GM12878 (cell line): ENCODE data around the gene IRGC. TPM values are rescaled to one million over a fixed set of nuclear protein-coding genes. Genes with fewer than 3 reads are reported as not detected.

Experiments
- ATAC-seq: fragments of 200-7000 bp; cut with Tn5 transposase; 3 replicates; pipeline ENCODE4 v1.9.1; 2020; ENCODE audit warnings: mild to moderate bottlenecking, moderate library complexity
- BruUV-seq: library from RNA; stranded (reverse); fragments of 400-500 nt; replicated peaks from 2 replicates; lab custom pipeline; 2021; lab: Mats Ljungman, UMichigan
- CTCF ChIA-PET: fragments of 300-600 bp; sonication (Branson Sonifier 250); formaldehyde crosslinking; extraction: SDS; loops from one replicate; lab custom pipeline; 2021; ENCODE audit warnings: inconsistent platforms; lab: Yijun Ruan, JAX
- POLR2A ChIA-PET: fragments of 350-600 bp; formaldehyde crosslinking; extraction: SDS; loops from one replicate; lab custom pipeline; 2021; ENCODE audit warnings: inconsistent platforms; lab: Charles Lee
- RAD21 ChIA-PET: fragments of 300-600 bp; sonication (Branson Sonifier 250); formaldehyde crosslinking; loops from one replicate; lab custom pipeline; 2023; ENCODE audit warnings: antibody characterized with exemption; ENCODE audit not compliant: unreplicated experiment; lab: Charles Lee
- SMC1A ChIA-PET: fragments of 300-600 bp; sonication (Branson Sonifier 250); formaldehyde crosslinking; loops from one replicate; lab custom pipeline; 2023; ENCODE audit not compliant: unreplicated experiment, uncharacterized antibody; lab: Charles Lee
- DNase-seq: peaks from one replicate; pipeline ENCODE4 v3.0.0-alpha.2; 2011; ENCODE audit warnings: low read depth, low spot score
- FAIRE-seq: peaks from 3 replicates; lab custom pipeline; 2011; peaks lifted over from hg19 to GRCh38; lab: Jason Lieb, UNC
- H2AFZ ChIP-seq: 2 replicates; pipeline ENCODE4 v1.6.0; 2011; ENCODE audit warnings: low read depth, low read length, control low read depth; ENCODE audit not compliant: control insufficient read depth
- H3K27ac ChIP-seq: 2 replicates; pipeline ENCODE4 v1.5.1; 2011; ENCODE audit warnings: control low read depth; ENCODE audit not compliant: control insufficient read depth, insufficient read depth
- H3K27me3 ChIP-seq, 2 experiments: replicated peaks in 1 of 2; 2 replicates each; pipeline versions ENCODE4 v1.6.0 to v1.6.1; 2011; ENCODE audit warnings: low read length in 1 of 2; ENCODE audit not compliant: control insufficient read depth in 2 of 2, insufficient read depth in 2 of 2
- H3K36me3 ChIP-seq, 2 experiments: 2 replicates each; pipeline ENCODE4 v1.5.1; 2011; ENCODE audit warnings: low read length in 1 of 2; ENCODE audit not compliant: control insufficient read depth in 2 of 2, insufficient read depth in 2 of 2
- H3K4me1 ChIP-seq: 2 replicates; pipeline ENCODE4 v1.6.1; 2011; ENCODE audit warnings: mild to moderate bottlenecking, low read length, moderate library complexity, mixed read lengths; ENCODE audit not compliant: control insufficient read depth, insufficient read depth
- H3K4me2 ChIP-seq: 2 replicates; pipeline ENCODE4 v1.6.0; 2011; ENCODE audit warnings: control low read depth; ENCODE audit not compliant: control insufficient read depth, insufficient read depth
- H3K4me3 ChIP-seq: fragments of 200-600 bp; sonication (generic); 2 replicates; pipeline ENCODE4 v1.5.1; 2016
- H3K79me2 ChIP-seq: 2 replicates; pipeline ENCODE4 v1.6.0; 2011; ENCODE audit warnings: low read length; ENCODE audit not compliant: control insufficient read depth, insufficient read depth
- H3K9ac ChIP-seq: 2 replicates; pipeline ENCODE4 v1.8.0; 2011; ENCODE audit warnings: low read length, control low read depth, mixed read lengths; ENCODE audit not compliant: control insufficient read depth, insufficient read depth
- H3K9me3 ChIP-seq: replicated peaks from 3 replicates; pipeline ENCODE4 v1.5.1; 2011; ENCODE audit warnings: mild to moderate bottlenecking, low read length; ENCODE audit not compliant: control insufficient read depth, insufficient read depth
- H4K20me1 ChIP-seq: 2 replicates; pipeline ENCODE4 v1.6.0; 2011; ENCODE audit not compliant: control insufficient read depth, insufficient read depth
- BACH1 ChIP-seq: fragments of 450-650 bp; IDR thresholded peaks from 2 replicates; pipeline ENCODE4 v1.6.1; 2017; ENCODE audit warnings: mild to moderate bottlenecking, borderline replicate concordance
- CBFB ChIP-seq: IDR thresholded peaks from 2 replicates; pipeline ENCODE4 v1.6.1; 2016; ENCODE audit warnings: antibody characterized with exemption, low read depth
- FOS ChIP-seq: IDR thresholded peaks from 3 replicates; pipeline ENCODE4 v1.6.1; 2011; ENCODE audit warnings: borderline replicate concordance; ENCODE audit not compliant: insufficient read length; ENCODE audit errors: extremely low read depth
- MTA3 ChIP-seq: IDR thresholded peaks from 2 replicates; pipeline ENCODE4 v1.6.1; 2012; ENCODE audit warnings: low read length, inconsistent platforms, borderline replicate concordance
- RUNX3 ChIP-seq: IDR thresholded peaks from 2 replicates; pipeline ENCODE4 v1.6.1; 2012; ENCODE audit warnings: low read length, inconsistent platforms
- SPI1 ChIP-seq: IDR thresholded peaks from 2 replicates; pipeline ENCODE4 v1.6.1; 2011; ENCODE audit warnings: low read depth, mild to moderate bottlenecking, low read length, moderate library complexity, borderline replicate concordance; ENCODE audit not compliant: insufficient read depth
- ZNF384 ChIP-seq: IDR thresholded peaks from 2 replicates; pipeline ENCODE4 v1.6.1; 2012; ENCODE audit warnings: low read depth, mild to moderate bottlenecking, low read length, improper control_type of control experiment, borderline replicate concordance
- ZNF622 ChIP-seq: fragments of 450-650 bp; IDR thresholded peaks from 2 replicates; pipeline ENCODE4 v1.6.1; 2017; ENCODE audit warnings: mild to moderate bottlenecking, inconsistent platforms
- ZZZ3 ChIP-seq: IDR thresholded peaks from 2 replicates; pipeline ENCODE4 v1.6.1; 2011; ENCODE audit warnings: low read depth; ENCODE audit not compliant: control insufficient read depth, insufficient read length
- WGBS: methylation state at CpG from one replicate; pipeline ENCODE4 v1.1.6; 2016; ENCODE audit warnings: low lambda C conversion rate; ENCODE audit not compliant: insufficient replicate concordance, insufficient coverage; ENCODE audit errors: missing lambda C conversion rate; 5-methylcytosine and 5-hydroxymethylcytosine counted together
- in situ Hi-C: fragments of 300-500 bp; cut with MboI; formaldehyde crosslinking; loops from 9 replicates; pipeline ENCODE4 v1.14.3; 2018; ENCODE audit warnings: mixed read lengths
- intact Hi-C: fragments of 100-400 bp; cut with micrococcal nuclease; formaldehyde crosslinking; loops from one replicate; pipeline ENCODE4 v1.14.2; 2022; ENCODE audit not compliant: unreplicated experiment
- polyA plus RNA-seq, 11 experiments: library from polyadenylated mRNA; depleted of rRNA in 4 of 11; unstranded in 6 of 11; stranded (reverse) in 5 of 11; fragments of >200 nt; fragmentation: Nextera tagmentation in 4 of 11; fragmentation: Illumina TruSeq in 1 of 11; extraction: Ambion mirVana in 4 of 11; extraction: Trizol in 1 of 11; gene quantifications; 1 replicate in 1 of 11; 2 replicates in 10 of 11; pipeline versions ENCODE4 v1.2.1 to v1.2.3, GENCODE V29; 2011 to 2016; ENCODE audit warnings: inconsistent platforms in 2 of 11, missing spikeins in 2 of 11, low read depth in 1 of 11
- total RNA-seq, 4 experiments: library from RNA; depleted of rRNA in 3 of 4; stranded (reverse); fragments of >200 nt in 3 of 4; fragmentation: Illumina TruSeq in 1 of 4; extraction: Trizol in 1 of 4; gene quantifications; 2 replicates each; pipeline versions ENCODE4 v1.2.1 to v1.2.3, GENCODE V29; 2013 to 2021

The IRGC gene
- total and polyA plus RNA-seq, 10 of the 15 experiments (the other 5 are each of a cell fraction or from before 2014, with no cell fraction given), result 0.04 TPM; not detected in 9

GRCh38 chr19:43674596-43674995 is 41.3 kb upstream of the IRGC start:
- WGBS, result 19% methylated on average over 3 of the region's 3 CpGs
- no peak for DNase-seq
- peak overlapping the region; percentile 73 for H3K27ac ChIP-seq
- RAD21 ChIA-PET, result interaction anchor here (0.6 to 1.7 kb wide), 3 partner anchors 41 to 80 kb away, joined by 3 to 5 read pairs (median 3); partner anchors contain the start of gene SMG9
- H3K4me1 ChIP-seq, result peaks cover 15% of the 10 kb centered on the region
- no peak for FAIRE-seq
- no peak; the same call in 2 of the 3 replicates for ATAC-seq
- intact Hi-C loops (no loop called here), in situ Hi-C loops (no loop called here)
- no peaks in the 10 kb centered on the region for H4K20me1 ChIP-seq
- no peaks in the 10 kb centered on the region for H3K27me3 ChIP-seq
- H3K79me2 ChIP-seq, result no peaks in the 10 kb centered on the region
- SMC1A ChIA-PET, result interaction anchor here (0.9 to 1.3 kb wide), 4 partner anchors 9 to 219 kb away, joined by 3 to 4 read pairs (median 3); no protein-coding TSS in a partner anchor
- TF ChIP-seq BACH1 (no peak), ZNF384 (0 out of 2 replicates have a peak, but pooled peaks have one; percentile 13), RUNX3 (0 out of 2 replicates have a peak, but pooled peaks have one; percentile 8), ZNF622 (no peak), CBFB (no peak), FOS (no peak), SPI1 (no peak), ZZZ3 (no peak), MTA3 (no peak)
- H2AFZ ChIP-seq, result peak overlapping the region; percentile 91
- H3K4me2 ChIP-seq, result peak overlapping the region; percentile 83
- no TSS peak for BruUV-seq
- POLR2A ChIA-PET, result interaction anchor here (0.6 to 1.1 kb wide), 3 partner anchors 8 to 81 kb away, joined by 5 to 7 read pairs (median 6); partner anchors contain the start of gene SMG9
- peak overlapping the region; percentile 58 for H3K9ac ChIP-seq
- CTCF ChIA-PET, result interaction anchor here (1.0 to 1.2 kb wide), 3 partner anchors 27 to 136 kb away, joined by 3 read pairs; no protein-coding TSS in a partner anchor
- H3K9me3 ChIP-seq, result no peaks in the 10 kb centered on the region
- H3K4me3 ChIP-seq, result no peak overlapping the region
- no peaks in the 10 kb centered on the region for H3K36me3 ChIP-seq
